GM19455 (cell line): Measurements from ENCODE around the gene ACAA1.
"Not testable (repeated sequence)": the region's sequence is repeated elsewhere in the genome, so short reads cannot be mapped to it uniquely, and the experiment has no call there.

Experiments
- ATAC-seq: cut with Tn5 transposase; IDR thresholded peaks from one replicate; pipeline ENCODE4 v1.9.1; 2021; ENCODE audit not compliant: unreplicated experiment

The ACAA1 gene

GRCh38 chr3:38136777-38137614 is at the start of gene ACAA1:
TSS of gene ACAA1 (minus strand) at chr3:38137127. CDS start at chr3:38137035, 92 bp downstream.
- peak; percentile 81 for ATAC-seq

DNA sequence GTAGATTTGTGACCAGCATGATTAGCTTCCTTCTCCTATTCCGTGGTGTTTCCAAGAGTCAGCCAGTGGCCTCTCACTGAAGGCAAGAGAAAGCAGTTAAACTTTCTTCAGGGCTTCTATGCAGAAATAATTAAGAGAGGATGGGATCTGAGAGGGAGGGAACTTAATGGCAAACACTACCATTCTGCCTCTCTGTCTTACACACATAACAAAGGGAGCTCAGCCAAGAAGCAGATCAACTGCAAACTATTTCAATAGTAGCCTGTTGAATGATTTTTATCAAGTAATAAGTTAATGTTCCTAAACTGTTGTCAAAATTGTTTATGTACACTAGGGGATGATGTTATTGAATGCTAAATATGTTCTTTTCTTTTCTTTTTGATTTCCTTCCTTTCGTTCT is 40.3 kb upstream of the ACAA1 start:
- ATAC-seq = no peak

DNA sequence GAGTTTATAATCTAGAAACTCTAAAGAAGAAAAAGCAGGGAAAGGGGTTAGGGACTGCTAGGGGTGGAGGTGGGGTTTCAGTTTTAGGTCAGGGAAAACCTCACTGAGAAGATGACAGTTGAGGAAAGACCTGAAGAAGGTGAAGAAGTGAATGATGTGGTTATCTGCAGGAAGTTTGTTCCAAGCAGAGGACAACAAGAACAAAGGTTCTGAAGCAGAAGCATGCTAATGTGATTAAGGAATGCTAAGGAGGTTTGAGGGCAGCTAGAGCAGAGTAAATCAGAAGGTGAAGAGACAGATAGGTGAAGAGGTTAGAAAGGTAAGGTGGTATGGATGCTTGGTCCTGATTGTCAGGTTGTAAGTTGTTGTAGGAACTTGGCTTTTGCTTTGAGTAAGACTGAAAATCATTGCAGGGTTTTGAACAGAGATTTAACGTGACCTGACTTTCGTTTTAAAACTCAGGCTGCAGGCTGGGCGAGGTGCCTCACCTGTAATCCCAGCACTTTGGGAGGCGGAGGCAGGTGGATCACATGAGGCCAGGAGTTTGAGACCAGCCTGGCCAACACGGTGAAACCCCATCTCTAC is 37.0 kb upstream of the ACAA1 start:
- peak; percentile 56 for ATAC-seq

GRCh38 chr3:38171622-38172021 is 34.7 kb upstream of the ACAA1 start:
- no peak for ATAC-seq

DNA sequence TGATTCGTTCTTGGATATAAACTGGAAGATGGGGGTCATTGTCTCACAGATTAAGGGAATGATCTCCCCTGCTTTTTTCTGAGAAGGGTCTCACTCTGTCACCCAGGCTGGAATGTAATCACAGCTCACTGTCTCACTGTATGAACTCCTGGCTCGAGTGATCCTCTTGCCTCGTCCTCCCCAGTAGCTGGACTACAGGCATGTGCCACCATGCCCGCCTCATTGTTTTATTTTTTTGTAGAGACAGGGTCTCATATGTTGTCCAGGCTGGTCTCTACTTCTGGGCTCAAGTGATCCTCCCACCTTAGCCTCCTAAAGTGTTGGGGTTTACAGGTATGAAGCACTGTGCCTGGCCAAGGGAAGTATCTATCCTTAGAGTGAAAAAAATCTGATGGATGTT is 33.8 kb upstream of the ACAA1 start:
- ATAC-seq = no peak

GRCh38 chr3:38169027-38169317 is 32.0 kb upstream of the ACAA1 start:
- no peak for ATAC-seq

GRCh38 chr3:38168151-38169026 is 31.5 kb upstream of the ACAA1 start:
- no peak for ATAC-seq

GRCh38 chr3:38167591-38167990 is 30.7 kb upstream of the ACAA1 start:
- no peak for ATAC-seq

GRCh38 chr3:38165722-38166387 is 28.9 kb upstream of the ACAA1 start:
- ATAC-seq = peak; percentile 1

DNA sequence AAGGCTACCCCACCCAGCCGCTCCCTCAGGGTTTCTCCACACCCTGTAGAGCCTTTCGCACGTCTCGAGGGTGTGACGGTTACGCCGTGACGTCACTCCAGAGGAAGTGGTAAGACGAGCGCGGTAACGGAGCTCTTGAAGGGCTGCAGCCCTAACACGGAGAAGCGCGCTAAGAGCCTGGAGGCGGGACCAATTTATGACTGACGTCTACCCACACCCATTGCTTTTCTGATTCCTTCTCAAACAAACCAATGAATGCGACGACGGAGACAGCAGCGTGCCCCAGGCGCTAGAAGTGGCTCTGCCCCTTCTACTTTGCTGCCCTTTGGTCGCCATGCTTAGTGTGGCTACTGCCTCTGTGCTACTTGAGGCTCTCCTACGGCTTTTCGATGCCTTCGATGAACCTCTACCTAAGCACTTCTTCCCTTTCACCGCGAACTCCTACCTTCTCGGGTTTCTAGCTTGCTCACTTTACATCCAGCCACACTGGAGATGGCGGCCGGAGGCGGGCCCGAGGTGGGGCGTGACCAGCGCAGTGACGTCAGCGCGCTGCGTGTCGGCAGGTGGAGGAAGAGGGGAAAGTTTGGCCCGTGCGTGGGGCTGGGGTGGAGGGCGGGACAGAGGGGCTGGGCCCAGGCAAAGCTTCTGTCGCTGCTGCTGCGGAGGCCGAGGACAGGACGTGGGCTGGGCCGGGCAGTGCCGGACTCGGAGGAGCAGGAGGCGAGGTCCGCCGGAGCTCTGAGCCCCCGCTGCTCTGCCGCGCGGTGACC is 28.2 kb upstream of the ACAA1 start, which contains the start of gene OXSR1:
Gene OXSR1 (plus strand): TSS at position 586 of the 770 bp plus-strand sequence. CDS start 340 bp downstream, outside the sequence.
- peak; percentile 93 for ATAC-seq

DNA sequence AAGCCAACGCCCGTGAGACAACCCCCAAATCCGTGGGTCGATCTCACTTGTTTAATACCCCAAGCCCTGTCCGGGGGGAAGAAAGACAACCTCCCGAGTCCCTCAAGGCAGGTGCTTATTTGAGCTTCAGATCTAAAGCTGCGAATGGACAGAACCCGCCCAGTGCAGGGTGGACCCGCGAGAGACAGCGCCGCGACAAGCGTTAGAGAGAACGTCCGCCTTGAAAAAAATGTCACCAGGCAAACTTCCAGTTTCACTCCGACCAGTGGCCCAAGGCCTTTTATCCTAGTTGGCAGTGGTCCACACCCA is 27.7 kb upstream of the ACAA1 start:
- peak; percentile 28 for ATAC-seq

DNA sequence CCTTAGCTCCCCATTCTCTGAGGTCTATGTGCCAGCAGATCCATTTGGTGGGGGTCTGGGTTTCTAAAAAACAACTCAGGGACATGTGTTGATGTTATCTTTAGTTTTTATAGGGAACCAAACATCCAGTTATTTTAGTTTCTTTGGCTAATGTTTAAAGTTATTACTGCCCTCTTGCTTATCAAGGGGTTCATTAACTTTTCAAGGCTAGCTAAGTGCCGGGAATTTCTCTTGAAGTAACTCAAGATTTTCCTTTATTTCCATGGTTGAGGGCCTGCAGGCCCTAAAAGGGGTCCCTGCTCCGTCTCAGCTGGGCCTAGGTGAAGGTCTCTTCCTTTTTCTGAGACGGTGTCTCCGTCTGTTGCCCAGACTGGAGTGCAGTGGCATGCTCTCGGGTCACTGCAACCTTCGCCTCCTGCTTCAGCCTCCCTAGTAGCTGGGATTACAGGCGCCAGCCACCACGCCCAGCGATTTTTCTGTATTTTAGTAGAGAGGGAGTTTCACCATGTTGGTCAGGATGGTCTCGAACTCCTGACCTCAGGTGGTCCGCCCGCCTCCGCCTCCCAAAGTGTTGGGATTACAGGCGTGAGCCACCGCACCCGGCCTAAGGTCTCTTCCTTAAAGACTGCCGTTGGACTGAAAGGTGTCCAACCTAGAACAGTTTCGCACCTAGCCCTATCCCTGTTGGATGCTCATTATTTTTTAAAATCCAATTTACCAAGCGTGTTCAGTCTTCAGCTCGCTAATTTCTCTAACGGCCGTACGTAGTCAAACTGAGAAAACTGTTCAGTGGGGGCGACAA is 27.1 kb upstream of the ACAA1 start:
- no peak for ATAC-seq

- ATAC-seq = no peak
Observed at GRCh38 chr3:38163117-38163840, 26.4 kb upstream of the ACAA1 start.

- ATAC-seq = not testable (repeated sequence)
Observed at GRCh38 chr3:38160704-38161103, 23.8 kb upstream of the ACAA1 start.

DNA sequence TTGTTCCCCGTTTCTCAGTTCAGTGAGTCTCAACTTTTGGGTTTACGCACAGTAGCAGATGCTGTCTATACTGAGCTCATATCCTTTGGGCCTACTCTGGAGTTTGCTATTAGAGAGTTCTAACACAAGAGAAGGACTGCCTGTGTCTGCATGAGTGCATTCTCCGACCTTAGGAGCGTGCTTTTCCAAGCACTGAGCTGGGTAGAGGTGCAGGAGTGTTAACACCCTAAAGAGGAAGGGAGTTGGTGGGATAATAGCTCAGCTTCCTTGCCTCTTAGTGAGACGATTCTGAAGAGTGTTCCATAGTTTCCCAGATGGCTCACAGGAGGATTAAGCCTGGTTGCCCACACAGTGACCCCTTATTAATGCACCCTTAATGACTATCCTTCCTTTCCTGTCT is 21.5 kb upstream of the ACAA1 start:
- ATAC-seq = no peak

DNA sequence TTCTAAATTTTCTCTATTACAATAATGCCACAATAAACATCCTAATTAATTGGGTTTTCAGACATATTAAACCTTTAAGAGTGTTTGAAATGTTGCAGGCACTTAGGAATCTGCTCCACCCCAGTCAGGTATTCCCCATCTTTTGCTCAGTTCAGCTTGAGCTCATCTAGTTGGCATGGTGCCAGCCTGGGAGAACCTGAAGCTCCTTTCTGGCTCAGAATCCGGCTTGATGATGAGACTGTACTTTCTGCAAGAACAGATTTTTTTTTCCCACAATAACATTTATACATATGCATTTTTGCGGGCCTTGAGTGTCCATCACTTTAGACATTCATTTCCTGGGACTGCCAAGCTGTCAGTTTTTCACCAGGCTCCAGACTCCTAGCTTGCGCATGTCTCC is 20.7 kb upstream of the ACAA1 start:
- no peak for ATAC-seq

DNA sequence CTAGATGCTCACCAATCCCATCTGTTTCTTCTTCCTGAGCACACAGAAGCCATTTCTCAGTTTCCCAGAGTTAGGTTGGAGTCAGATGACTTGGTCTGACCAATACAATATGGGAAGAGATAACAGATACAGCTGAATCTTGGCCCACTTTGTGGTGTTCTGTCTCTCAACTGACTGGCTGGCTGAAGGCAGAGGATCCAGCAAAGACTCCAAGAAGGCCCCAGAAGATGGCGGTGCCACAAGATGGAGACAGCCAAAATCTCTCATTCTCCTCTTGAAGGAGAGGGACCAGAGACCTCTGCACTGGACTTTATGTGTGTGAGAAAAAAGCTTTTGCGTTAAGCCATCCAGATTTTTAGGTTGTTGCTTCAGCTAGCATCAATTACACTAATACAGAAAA is 20.2 kb upstream of the ACAA1 start:
- ATAC-seq = no peak

DNA sequence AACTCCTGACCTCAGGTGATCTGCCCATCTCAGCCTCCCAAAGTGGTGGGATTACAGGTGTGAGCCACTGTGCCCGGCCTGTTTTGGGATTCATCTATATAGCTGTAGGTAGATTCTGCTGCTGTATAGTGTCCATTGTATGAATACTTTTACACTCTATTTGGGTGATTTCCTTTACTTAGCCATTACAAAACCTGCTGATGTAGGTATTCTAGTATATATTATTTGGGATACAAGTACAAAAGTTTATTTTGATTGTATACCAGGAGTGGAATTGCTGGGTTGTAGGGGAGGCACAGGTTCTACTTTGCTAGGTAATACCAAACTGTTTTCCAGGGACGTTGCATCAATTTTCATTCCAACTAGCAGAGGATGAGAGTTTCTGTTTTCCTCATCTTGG is 18.9 kb upstream of the ACAA1 start:
- ATAC-seq = no peak

- ATAC-seq = no peak
Observed at GRCh38 chr3:38154625-38155255, 17.8 kb upstream of the ACAA1 start.
